WI38 (cell line): ENCODE data around the gene C16orf46.

ENCODE experiments used
- H3K4me3 ChIP-seq: 2 replicates; pipeline ENCODE4 v1.5.1; 2011; ENCODE audit warnings: low read depth, mild to moderate bottlenecking, control low read depth, low read length
- CTCF ChIP-seq: IDR thresholded peaks from 2 replicates; pipeline ENCODE4 v1.5.1; 2012; ENCODE audit warnings: low read depth, mild to moderate bottlenecking, control low read depth, low read length

C16orf46 gene

GRCh38 chr16:81107511-81107910 lies 30.5 kb upstream of the C16orf46 start:
- TF ChIP-seq CTCF: no peak

GRCh38 chr16:81106826-81107503 lies 29.9 kb upstream of the C16orf46 start:
- TF ChIP-seq CTCF: no peak
- H3K4me3 ChIP-seq: no peak overlapping the region

More at GRCh38 chr16:81107511-81107910, 30.5 kb upstream of the C16orf46 start:
- no peak overlapping the region for H3K4me3 ChIP-seq

GRCh38 chr16:81105946-81106345 lies 28.9 kb upstream of the C16orf46 start:
- H3K4me3 ChIP-seq: no peak overlapping the region
- TF ChIP-seq CTCF: no peak

- no peak overlapping the region for H3K4me3 ChIP-seq
- no peak for TF ChIP-seq CTCF
These were observed 24.7 kb upstream of the C16orf46 start for GRCh38 chr16:81101702-81102101.

GRCh38 chr16:81099958-81100357 lies 22.9 kb upstream of the C16orf46 start:
- TF ChIP-seq CTCF: no peak
- no peak overlapping the region for H3K4me3 ChIP-seq

GRCh38 chr16:81097230-81097629 lies 20.2 kb upstream of the C16orf46 start:
- no peak for TF ChIP-seq CTCF
- no peak overlapping the region for H3K4me3 ChIP-seq

- H3K4me3 ChIP-seq: 0 out of 2 replicates have a peak overlapping the region, but pooled peaks have one; percentile 17
- TF ChIP-seq CTCF: no peak
These were observed 19.7 kb upstream of the C16orf46 start for GRCh38 chr16:81096715-81097208.
